Small intestine (tissue), 7 donors: ENCODE results near the gene DOCK2. TPM values are rescaled to one million over a fixed set of nuclear protein-coding genes. Genes with fewer than 3 reads are reported as not detected.

Experiments
- DNase-seq, 2 donors: peaks; one replicate each; pipeline versions ENCODE4 v3.0.0 to v3.0.0-alpha.2; 2013
- FAIRE-seq: peaks from 2 replicates; lab custom pipeline; 2012; peaks lifted over from hg19 to GRCh38; lab: Jason Lieb, UNC
- H3K27ac ChIP-seq, 3 donors: one replicate each; pipeline ENCODE4 v1.5.1; 2013; ENCODE audit warnings: low read length in 2 of 3, mild to moderate bottlenecking in 2 of 3, control low read depth in 1 of 3, inconsistent platforms in 1 of 3, low read depth in 1 of 3, moderate library complexity in 1 of 3
- H3K27me3 ChIP-seq, 3 donors: one replicate each; pipeline ENCODE4 v1.6.1; 2013; ENCODE audit warnings: low read length in 3 of 3, inconsistent platforms in 1 of 3; ENCODE audit not compliant: control insufficient read depth in 3 of 3, insufficient read depth in 3 of 3
- H3K36me3 ChIP-seq, 3 donors: one replicate each; pipeline ENCODE4 v1.6.1; 2013; ENCODE audit warnings: low read length in 3 of 3, inconsistent platforms in 1 of 3, low read depth in 1 of 3, mild to moderate bottlenecking in 1 of 3, moderate library complexity in 1 of 3; ENCODE audit not compliant: control insufficient read depth in 3 of 3, insufficient read depth in 2 of 3
- H3K4me1 ChIP-seq, 3 donors: one replicate each; pipeline ENCODE4 v1.6.1; 2013; ENCODE audit warnings: low read length in 2 of 3, inconsistent platforms in 1 of 3, low read depth in 1 of 3, mild to moderate bottlenecking in 1 of 3, moderate library complexity in 1 of 3; ENCODE audit not compliant: control insufficient read depth in 3 of 3, insufficient read depth in 2 of 3
- H3K4me3 ChIP-seq, 3 donors: one replicate each; pipeline ENCODE4 v1.5.1; 2013; ENCODE audit warnings: low read length in 3 of 3, control low read depth in 1 of 3, inconsistent platforms in 1 of 3, low read depth in 1 of 3, mild to moderate bottlenecking in 1 of 3, moderate library complexity in 1 of 3
- H3K9me3 ChIP-seq, 2 donors: one replicate each; pipeline ENCODE4 v1.6.1; 2013; ENCODE audit warnings: low read depth in 1 of 2, low read length in 1 of 2; ENCODE audit not compliant: control insufficient read depth in 2 of 2, insufficient read depth in 1 of 2
- WGBS, 3 donors: extraction: QIAGEN DNeasy Blood & Tissue Kit; methylation state at CpG; one replicate each; pipeline ENCODE4 v1.1.7; 2013; 5-methylcytosine and 5-hydroxymethylcytosine counted together
- polyA plus RNA-seq, 4 donors: library from polyadenylated mRNA; stranded (reverse) in 3 of 4; unstranded in 1 of 4; fragments of 200-250 nt in 3 of 4; fragments of 120-200 nt in 1 of 4; gene quantifications; one replicate each; pipeline versions ENCODE4 v1.2.1 to v1.2.3, GENCODE V29; 2013
- donor health status: healthy with polysubstance abuse.
- donor health status: control.
- donor health status: control.
- donor health status: Bipolar disorder and iron deficiency.
- donor health status: healthy.

The DOCK2 gene
- polyA plus RNA-seq, 4 donors, result 1.3 to 5.9 (median 3.0) TPM

DNA sequence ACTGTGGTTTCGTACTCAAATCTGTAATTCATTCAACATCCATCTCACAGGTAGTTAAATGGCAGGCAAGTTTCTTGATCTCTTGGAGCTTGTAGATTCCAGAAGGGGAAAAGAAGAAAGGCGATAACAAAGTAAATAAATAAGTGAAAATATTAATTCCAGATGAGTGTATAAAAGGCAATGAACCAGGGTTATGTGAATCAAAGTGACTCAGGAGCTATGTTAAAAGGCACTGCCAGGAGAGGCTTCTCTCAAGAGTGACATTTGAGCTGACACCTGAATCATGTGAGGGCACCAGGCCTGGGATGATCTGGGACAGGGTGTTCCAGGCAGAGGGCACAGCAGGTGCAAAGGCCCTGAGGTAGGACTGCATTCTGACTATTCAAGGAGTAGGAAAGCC, 45.0 kb downstream of the DOCK2 start:
- Histone ChIP-seq H3K36me3 (no peaks in the 10 kb centered on the region), H3K9me3 (no peaks in the 10 kb centered on the region), H3K4me1 (no peaks in the 10 kb centered on the region), H3K4me3 (no peak overlapping the region), H3K27me3 (no peaks in the 10 kb centered on the region), H3K27ac (no peak overlapping the region)
- 90 to 96% (median 93%) methylated on average over 2 of the region's 2 CpGs for WGBS, 3 donors
- DNase-seq (no peak), FAIRE-seq (no peak)

DNA sequence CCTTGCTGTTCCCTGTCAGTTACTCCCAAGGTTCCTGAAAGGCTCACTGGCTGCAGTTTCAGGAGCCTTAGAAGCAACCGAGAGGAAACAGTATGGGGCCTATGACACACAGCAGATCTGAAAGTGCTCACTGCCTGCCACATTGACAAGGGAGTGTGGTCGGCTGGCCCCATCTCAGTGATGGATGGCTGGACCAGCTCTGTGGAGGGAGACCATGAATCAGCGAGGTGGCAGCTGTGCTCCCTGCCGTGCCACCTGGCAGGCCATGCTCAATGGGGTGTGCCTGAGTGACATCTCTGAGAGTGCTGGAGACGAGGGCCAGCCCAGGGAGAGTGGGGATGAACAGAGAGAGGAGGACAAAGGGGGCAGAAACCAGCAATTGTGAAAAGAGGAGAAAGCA, 49.1 kb downstream of the DOCK2 start:
- Histone ChIP-seq H3K27me3 (no peaks in the 10 kb centered on the region), H3K9me3 (no peaks in the 10 kb centered on the region), H3K4me1 (no peaks in the 10 kb centered on the region), H3K4me3 (no peak overlapping the region), H3K36me3 (no peaks in the 10 kb centered on the region), H3K27ac (no peak overlapping the region)
- FAIRE-seq (no peak), DNase-seq (no peak)
- 54 to 67% (median 65%) methylated on average over 5 of the region's 5 CpGs for WGBS, 3 donors

DNA sequence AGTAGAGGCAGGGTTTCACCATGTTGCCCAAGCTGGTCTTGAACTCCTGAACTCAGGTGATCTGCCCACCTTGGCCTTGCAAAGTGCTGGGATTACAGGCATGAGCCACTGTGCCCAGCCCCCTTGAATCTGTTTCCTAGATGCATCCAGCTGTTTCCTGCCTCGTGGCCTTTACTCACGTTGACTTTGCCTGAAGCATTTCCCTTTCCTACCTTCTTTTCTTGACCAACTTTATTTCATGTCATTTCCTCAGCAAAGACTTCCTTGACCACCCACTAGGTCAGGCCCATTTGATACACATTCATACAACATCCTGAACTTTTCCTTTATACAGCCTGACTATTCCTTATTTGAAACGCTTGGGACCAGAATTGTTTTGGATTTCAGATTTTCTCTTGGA, 51.0 kb downstream of the DOCK2 start:
- Histone ChIP-seq H3K9me3 (no peaks in the 10 kb centered on the region), H3K4me1 (no peaks in the 10 kb centered on the region), H3K4me3 (no peak overlapping the region), H3K27ac (no peak overlapping the region), H3K27me3 (no peaks in the 10 kb centered on the region), H3K36me3 (no peaks in the 10 kb centered on the region)
- no peak for DNase-seq
- no peak for FAIRE-seq
- 54 to 63% (median 61%) methylated on average over 3 of the region's 3 CpGs for WGBS, 3 donors

DNA sequence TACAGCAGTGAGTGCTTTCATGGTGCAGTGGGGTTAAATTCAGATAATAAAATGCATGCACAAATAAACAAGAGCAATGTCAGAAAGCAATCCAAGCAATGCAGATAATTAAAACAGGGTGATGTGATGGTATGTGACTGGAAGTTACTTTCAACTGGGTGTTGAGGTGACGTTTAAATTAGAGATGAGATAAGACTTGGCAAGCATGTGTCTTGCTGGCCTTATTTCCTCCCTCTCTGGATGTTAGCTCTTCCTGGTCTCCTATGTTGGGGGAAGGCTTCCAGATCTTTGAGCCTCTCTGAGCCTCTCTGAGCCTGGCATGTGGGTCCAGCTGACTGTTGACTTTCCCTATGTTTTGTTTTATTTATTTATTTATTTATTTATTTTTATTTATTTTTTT, 54.4 kb downstream of the DOCK2 start:
- no peak overlapping the region for H3K27ac ChIP-seq
- no peaks in the 10 kb centered on the region for H3K27me3 ChIP-seq
- H3K4me1 ChIP-seq, result no peaks in the 10 kb centered on the region
- no peaks in the 10 kb centered on the region for H3K9me3 ChIP-seq
- 10 to 33% (median 32%) methylated on average over 1 of the region's 1 CpG for WGBS, 3 donors
- no peaks in the 10 kb centered on the region for H3K36me3 ChIP-seq
- no peak overlapping the region for H3K4me3 ChIP-seq
- no peak for DNase-seq
- FAIRE-seq, result no peak

DNA sequence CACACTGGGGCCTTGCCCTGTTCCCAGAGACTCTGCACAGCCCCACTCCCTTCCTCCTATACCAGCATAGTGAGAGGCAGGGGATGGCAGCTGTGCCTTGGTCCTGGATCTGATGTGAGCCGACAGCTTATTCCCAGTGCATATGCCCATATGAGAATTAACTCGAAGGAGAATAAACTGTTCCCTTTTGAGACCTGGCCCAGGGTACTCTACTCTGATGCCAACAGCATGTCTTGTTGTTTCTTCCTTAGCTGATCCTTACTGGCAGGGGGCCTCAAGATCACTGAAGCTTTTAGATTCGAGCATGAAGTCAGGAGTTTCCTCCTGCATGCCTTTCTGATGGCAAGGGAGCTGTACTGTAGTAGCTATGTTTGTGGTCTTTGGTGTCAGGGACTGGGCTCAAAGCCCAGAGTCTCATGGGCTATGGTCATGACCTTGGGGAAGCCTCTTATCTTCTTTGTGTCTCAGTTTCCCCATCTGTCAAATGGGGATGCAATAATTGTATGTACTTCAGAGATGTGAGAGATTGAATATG, 57.1 kb downstream of the DOCK2 start:
- DNase-seq (no peak), FAIRE-seq (no peak)
- H3K9me3 ChIP-seq, result no peaks in the 10 kb centered on the region
- no peak overlapping the region for H3K4me3 ChIP-seq
- no peaks in the 10 kb centered on the region for H3K36me3 ChIP-seq
- WGBS, 3 donors, result 83 to 92% (median 86%) methylated on average over 3 of the region's 3 CpGs
- H3K27me3 ChIP-seq, result no peaks in the 10 kb centered on the region
- no peak overlapping the region for H3K27ac ChIP-seq
- H3K4me1 ChIP-seq, result no peaks in the 10 kb centered on the region

DNA sequence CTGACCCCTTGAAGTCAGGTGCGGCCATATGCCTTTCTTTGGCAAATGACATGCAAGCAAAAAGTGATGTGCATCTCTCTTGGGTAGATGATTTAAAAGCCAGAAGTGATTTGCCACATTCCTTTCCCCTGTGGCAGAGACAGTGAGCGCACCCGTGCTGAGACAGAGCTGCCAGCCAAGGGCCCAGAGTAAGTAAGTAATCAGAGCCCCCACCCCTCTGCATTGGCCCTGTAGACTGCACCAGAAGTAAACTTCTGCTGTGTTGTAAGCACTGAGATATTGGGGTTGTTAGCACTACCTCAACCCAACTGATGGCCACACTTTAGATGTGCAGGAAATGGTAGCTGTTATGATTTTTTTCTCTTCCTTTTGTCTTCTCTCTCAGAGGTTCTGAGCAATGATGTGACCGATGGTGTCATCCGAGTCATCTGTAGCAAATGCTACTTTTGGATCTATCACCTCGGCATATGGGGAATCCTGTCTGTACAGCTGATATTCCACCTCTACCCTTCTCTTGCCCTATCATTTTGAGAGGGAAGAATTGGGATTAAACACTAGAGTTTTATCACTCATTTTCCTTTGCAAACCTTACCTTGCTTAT, 58.0 kb downstream of the DOCK2 start:
- H3K4me1 ChIP-seq, result no peaks in the 10 kb centered on the region
- no peak for DNase-seq
- no peak overlapping the region for H3K27ac ChIP-seq
- no peak overlapping the region for H3K4me3 ChIP-seq
- WGBS, 3 donors, result 79 to 89% (median 85%) methylated on average over 6 of the region's 6 CpGs
- H3K9me3 ChIP-seq, result no peaks in the 10 kb centered on the region
- no peaks in the 10 kb centered on the region for H3K27me3 ChIP-seq
- no peaks in the 10 kb centered on the region for H3K36me3 ChIP-seq
- no peak for FAIRE-seq

DNA sequence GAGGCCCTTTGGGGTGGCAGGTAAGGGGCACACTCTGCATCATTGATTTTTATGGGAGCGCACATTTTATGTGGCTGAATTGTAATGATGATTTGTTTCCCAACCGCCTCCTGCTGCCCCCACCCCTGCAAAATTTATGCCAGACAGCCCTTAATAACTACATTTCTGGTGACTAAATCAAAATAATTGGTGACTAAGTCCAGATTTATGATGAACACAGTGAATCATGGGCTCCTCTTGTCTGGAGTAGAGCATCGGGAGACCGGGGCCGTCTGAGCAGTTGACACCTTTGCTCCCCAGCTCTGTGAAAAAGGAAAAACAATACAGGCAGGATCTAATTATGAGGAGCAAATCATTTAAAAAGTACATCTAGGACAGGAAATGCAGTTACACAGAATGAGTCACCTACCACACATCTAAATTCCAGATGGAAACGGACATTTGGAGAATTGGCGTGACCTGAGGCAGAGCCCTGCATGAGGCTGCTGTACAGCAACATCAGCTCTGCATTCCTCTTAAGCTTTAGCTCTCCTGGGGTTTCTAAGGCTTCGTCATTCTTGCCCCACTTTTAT, 58.9 kb downstream of the DOCK2 start:
- no peak overlapping the region for H3K27ac ChIP-seq
- no peak overlapping the region for H3K4me3 ChIP-seq
- no peak for FAIRE-seq
- no peaks in the 10 kb centered on the region for H3K4me1 ChIP-seq
- H3K36me3 ChIP-seq, result no peaks in the 10 kb centered on the region
- no peaks in the 10 kb centered on the region for H3K27me3 ChIP-seq
- no peaks in the 10 kb centered on the region for H3K9me3 ChIP-seq
- DNase-seq, result no peak
- WGBS, 3 donors, result 76% methylated on average over 8 of the region's 8 CpGs

DNA sequence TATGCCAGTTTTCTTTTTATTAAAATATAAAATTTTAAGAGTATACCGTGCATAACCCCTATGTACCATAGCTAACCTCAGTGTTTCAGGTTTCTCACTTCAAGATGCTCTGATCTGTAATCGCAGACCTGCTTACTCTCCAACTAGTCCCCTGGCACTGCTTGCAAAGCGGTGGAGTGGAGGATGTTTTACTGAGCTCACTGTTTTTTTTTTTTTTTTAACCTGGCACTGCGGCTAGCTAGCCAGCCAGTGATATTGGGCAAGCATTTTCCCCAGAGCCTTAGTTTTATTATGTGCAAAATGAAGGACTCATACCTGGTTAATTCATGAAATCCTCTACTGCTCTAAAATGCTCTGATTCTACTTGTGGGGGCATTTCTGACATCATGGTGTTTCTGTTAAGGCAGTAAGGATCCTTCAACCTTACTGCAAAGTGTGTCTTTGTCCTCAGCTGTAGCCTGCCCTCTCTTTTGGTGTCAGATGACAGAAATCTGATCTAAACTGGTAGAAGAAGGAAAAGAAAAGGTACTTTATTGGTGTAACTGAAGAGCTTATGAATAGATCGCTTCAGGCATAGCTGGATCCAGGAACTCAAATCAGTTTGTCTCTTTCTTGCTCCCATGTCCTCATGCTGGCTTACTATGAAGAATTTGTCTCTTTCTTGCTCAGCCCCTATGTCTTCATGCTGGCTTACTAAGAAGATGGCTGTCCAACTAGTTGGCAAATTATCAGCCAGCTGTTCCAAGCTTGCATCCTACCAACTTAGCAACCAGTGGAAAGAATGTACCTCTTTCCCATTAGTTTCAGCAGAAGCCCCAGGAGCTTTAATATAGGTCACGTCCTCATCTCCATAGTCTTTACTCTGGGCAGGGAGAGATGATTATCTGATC, 59.8 kb downstream of the DOCK2 start:
- Histone ChIP-seq H3K9me3 (no peaks in the 10 kb centered on the region), H3K36me3 (no peaks in the 10 kb centered on the region), H3K4me3 (no peak overlapping the region), H3K27ac (no peak overlapping the region), H3K27me3 (no peaks in the 10 kb centered on the region), H3K4me1 (no peaks in the 10 kb centered on the region)
- WGBS, 3 donors, result 82 to 91% (median 87%) methylated on average over 6 of the region's 6 CpGs
- FAIRE-seq (no peak), DNase-seq (no peak)
